Erythroblast (primary cell): ENCODE results near the gene CATSPER4.
A peak's percentile ranks its signal among the peaks of the same experiment; 100 is the strongest.

ENCODE experiments used
- DNase-seq, 2 experiments: peaks; one replicate each; lab custom pipeline; 2025; lab: John Stamatoyannopoulos, UW
- GATA1 ChIP-seq: IDR thresholded peaks from 2 replicates; pipeline ENCODE4 v1.6.1; 2011; ENCODE audit warnings: low read depth, mild to moderate bottlenecking, control low read depth, low read length, moderate library complexity
- POLR2A ChIP-seq: IDR thresholded peaks from 2 replicates; pipeline ENCODE4 v1.6.1; 2011; ENCODE audit warnings: mild to moderate bottlenecking, low read length

The CATSPER4 gene

DNA sequence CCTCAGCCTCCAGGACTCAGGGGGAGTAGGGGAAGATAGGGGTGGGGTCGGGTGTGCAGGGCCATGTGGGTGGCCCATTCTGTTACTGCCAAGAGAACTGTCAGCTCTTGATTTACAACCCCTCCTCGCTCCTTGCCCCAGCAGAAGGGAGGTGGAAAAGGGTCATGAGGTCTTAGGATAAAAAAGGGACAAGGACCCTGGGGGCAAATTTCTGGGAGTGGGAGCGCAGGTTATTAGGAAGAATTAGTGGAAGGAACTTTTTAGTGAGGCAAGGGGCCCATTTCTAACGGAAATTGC is 30.7 kb upstream of the CATSPER4 start:
- TF ChIP-seq GATA1 (no peak), POLR2A (no peak)
- DNase-seq, result no peak

DNA sequence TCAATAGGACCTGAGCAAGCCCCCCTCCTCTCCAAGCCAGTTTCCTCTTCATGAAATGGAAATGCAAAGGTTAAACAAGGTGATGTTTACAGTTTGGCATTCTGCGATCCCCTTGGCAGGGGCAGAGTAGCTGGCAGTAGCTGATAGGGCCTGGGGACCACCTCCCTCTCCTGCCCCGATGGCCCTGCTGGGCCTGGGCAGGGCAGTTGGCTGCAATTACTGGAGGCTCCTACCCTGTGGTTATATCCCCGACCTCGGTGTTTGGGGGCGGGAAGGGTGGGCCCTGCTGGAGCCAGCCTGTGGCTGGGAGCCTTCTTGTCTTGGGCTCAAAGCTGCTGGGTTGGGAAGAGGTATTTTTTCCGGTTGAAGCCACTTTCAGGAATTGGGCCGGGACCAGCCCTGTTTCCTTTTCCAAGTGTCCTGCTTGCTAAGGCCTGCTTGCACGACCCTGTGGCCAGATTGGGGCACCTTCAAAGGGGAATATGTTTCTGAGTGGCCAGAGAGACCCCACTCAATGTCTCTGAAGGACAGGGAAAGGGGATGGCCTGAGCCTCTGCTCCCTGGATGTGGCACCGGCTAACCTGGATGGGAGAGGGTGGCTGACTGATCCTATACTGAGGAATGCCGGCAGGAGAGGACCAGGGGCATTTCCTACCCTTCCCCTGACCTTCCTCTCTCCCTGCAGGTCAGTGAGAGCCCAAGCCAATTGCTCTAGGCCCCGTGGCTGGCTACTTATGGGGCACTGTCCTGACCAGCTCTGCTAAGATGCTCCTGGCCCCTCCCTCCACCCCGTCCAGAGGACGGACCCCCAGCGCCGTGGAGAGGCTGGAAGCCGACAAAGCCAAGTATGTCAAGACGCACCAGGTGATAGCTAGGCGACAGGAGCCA is 29.6 kb upstream of the CATSPER4 start:
- TF ChIP-seq GATA1, result no peak
- no peak for TF ChIP-seq POLR2A

GRCh38 chr1:26161415-26162219 is 28.8 kb upstream of the CATSPER4 start:
- DNase-seq, result peak in 1 of 2 experiments; percentile 84
- peak; percentile 27 for TF ChIP-seq POLR2A
- no peak for TF ChIP-seq GATA1

More for the DNA sequence above, 29.6 kb upstream of the CATSPER4 start:
- DNase-seq, result no peak

- TF ChIP-seq POLR2A, result no peak
- TF ChIP-seq GATA1, result no peak
- DNase-seq, result no peak
These were observed 28.1 kb upstream of the CATSPER4 start for GRCh38 chr1:26162220-26162709.

DNA sequence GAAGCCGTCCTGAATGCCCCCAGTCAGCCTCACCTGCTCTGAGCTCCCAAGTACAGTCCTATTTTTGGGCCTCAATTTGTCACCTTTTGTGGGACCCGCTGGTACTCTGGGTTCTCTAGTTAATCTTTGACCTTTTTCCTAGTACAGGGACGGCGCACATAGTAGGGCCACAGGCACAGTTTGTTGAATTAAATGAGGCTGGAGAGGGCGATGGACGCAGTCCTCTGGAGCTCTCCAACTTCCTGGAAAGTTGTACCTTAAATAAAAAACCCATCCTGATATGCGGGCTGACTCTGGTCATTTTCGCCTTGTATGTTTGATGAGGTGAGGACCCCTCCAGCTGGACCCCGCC is 26.7 kb upstream of the CATSPER4 start:
- TF ChIP-seq GATA1 (no peak), POLR2A (no peak)
- DNase-seq, result no peak

GRCh38 chr1:26164036-26164860 is 26.2 kb upstream of the CATSPER4 start:
- peak in 1 of 2 experiments; percentile 70 for DNase-seq
- TF ChIP-seq GATA1 (no peak), POLR2A (no peak)

GRCh38 chr1:26164861-26165842 is 25.2 kb upstream of the CATSPER4 start:
- no peak for TF ChIP-seq POLR2A
- no peak for DNase-seq

GRCh38 chr1:26166719-26167281 is 23.6 kb upstream of the CATSPER4 start:
- DNase-seq, result no peak
- TF ChIP-seq POLR2A (no peak), GATA1 (no peak)

DNA sequence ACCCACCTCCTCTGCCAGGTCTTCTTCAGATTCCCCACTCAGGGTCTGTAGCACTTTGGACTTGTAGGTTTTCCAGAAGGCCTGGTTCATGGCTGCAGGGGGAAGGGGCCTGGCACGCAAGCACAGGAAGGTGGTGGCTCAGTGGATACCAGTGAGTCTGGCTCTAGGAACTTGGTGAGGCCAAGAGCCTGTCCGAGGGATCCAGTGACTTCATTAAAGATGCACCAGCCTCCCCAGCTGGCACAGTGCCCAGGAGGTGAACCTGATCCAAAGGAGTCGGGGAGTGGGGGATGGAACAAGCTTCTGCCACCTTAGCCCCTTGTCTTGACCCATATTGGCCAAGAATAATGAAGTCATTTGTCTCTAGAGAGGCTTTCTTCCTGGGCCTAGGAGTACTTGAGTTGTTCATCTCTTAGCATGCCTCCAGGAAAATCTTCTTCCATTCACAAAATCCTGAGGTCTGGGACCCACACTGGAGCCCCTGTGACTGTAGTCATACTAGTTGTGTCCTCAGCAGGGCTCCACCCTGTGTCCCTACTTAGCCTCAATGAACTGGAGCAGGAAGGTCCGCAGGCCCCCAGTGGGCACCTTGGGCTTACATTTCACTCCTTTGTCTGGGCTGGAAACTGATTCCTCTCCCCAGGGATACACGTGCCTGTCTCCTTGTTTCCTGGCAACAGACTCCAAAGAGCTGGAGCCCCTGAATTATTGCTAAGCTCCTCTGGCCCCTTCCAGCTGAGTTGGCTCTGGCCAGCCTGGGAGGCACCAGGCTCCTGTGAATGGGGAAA is 21.8 kb upstream of the CATSPER4 start, which contains the start of gene C1orf232:
TSS of gene C1orf232 (minus strand) at position 554 of the 788 bp plus-strand sequence. CDS start at position 90, 464 bp downstream.
- TF ChIP-seq GATA1 (no peak), POLR2A (no peak)
- DNase-seq, result no peak

DNA sequence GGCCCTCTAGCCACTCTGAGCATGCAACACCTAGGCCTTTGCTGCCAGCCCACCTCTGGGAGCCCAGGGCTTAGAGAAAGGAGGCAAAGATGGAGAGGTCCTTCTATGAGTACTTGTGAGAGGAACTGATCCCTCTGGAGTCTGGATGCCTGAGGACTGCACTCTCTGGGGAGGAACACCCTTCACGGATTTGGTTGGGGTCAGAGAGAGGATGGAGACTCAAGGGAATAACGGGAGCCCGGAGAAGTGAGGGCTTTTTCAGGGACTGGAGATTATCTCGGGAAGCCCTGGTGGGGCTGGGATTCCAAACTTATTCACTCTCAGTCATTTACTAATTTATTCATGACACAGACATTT is 21.2 kb upstream of the CATSPER4 start:
- no peak for TF ChIP-seq POLR2A
- DNase-seq, result no peak

DNA sequence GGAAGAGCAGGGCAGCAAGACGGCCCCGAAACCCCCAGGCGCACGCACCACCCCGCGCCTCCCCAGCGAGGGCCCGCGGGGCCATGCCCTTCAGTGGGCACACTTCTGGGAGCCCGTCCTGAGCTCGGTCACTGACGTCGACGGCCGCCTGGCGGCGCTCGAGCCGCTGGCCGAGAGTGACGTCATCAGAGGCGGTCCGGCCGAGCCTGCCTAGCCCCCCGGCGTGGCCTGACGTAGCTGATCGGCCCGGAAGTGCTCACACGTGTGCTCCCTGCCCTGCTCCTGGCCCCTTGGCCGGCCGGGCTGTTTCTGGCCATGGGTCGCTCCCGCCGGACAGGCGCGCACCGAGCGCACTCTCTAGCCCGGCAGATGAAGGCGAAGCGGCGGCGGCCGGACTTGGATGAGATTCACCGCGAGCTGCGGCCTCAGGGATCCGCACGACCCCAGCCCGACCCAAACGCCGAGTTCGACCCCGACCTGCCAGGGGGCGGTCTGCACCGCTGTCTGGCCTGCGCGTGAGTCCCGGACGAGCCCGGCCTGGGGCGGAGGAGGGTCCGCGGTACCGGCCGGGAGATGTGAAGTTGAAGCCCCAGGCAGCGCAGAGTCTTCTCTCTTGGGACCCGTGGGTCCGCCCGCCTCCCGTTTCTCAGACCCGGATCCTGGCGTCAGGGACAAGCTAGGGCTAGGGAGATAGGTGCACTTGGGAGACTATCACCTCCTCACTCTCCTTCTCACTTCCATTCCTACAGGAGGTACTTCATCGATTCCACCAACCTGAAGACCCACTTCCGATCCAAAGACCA is 20.5 kb upstream of the CATSPER4 start, which contains the start of gene ZNF593:
TSS of gene ZNF593 (plus strand) at position 240 of the 803 bp plus-strand sequence. CDS start at position 316, 76 bp downstream.
- peak; percentile 95 to 97 for DNase-seq
- TF ChIP-seq POLR2A, result peak; percentile 70
- TF ChIP-seq GATA1, result no peak
